ENCODE results near the gene C1orf159.

C1orf159 gene

GRCh38 chr1:1090424-1091343 lies 25.2 kb downstream of the C1orf159 start:
- DNase-seq: no peak

DNA sequence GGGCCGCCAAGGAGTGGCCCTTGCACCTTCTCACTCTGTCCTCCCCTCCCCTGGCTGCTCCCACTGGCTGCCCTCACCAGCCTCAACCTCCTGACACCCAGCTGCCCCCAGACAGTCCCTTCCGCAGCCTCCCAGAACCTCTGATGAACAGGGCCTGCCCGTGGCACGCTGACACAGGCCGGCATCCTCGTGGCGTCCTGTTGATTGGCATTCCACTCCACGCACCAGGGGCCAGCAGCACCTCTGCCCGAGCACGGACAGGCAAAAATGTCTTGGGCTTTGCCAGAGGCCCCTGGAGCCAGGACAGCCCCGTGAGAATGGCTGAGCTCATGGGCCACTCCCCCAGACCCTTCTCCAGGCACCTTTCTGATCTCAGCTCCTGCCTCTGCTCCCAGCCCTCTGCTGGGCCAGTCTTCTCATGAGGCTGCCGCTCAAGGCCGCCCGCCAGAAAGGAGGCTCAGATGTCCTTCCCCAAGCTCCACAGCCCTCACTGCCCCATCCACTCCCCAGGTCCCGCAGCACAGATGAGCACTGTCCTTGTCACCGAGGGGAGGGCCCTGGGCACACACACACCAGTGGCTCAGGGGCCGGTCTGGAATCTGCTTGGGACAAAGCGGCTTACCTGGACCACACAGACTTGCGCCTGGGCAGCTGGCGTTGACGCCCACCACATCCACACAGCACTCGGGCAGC lies 26.0 kb downstream of the C1orf159 start:
- no peak for DNase-seq

DNA sequence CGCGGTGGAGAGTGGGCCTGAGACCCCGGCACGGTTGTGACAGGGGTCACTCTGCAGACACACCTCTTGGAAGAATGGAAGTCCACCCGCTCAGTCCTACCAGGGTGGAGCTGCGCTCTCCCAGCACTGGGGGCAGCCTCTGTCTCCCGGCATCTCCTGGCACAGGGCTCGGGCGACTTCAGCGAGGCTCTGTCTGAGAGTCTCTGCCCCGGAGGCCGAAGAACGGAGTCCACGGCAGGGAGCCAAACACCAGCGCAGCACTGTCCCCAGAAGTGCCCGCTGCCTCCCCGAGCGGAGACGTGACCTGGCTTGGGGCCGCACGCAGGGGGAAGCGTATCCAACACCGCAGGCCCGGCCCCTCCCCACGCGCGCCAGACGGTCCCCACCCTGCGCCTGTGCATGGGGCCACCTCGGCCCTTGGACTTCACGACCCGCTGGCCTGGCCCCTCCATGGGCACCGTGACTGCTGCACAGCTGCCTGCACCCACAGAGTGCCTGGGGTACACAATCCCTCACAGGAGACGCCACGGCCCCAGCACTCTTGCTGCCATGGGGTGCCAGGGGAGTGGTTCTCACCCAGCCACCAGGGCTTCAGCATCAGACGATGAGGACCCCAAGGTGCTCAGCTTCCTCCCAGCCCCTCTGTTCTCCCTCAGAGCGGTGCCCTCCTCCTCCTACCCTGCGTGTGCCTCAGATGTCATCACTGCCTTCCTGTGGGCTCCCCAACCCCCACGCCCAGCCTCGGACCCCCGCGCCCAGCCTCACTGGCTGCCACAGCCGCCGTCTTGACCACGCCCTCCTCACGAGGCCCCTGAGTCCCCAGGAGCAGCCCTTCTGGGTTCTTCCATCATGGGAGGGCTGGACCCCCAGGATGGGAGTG lies 26.8 kb downstream of the C1orf159 start:
- DNase-seq: no peak

GRCh38 chr1:1088029-1088800 lies 27.7 kb downstream of the C1orf159 start:
- DNase-seq: no peak

DNA sequence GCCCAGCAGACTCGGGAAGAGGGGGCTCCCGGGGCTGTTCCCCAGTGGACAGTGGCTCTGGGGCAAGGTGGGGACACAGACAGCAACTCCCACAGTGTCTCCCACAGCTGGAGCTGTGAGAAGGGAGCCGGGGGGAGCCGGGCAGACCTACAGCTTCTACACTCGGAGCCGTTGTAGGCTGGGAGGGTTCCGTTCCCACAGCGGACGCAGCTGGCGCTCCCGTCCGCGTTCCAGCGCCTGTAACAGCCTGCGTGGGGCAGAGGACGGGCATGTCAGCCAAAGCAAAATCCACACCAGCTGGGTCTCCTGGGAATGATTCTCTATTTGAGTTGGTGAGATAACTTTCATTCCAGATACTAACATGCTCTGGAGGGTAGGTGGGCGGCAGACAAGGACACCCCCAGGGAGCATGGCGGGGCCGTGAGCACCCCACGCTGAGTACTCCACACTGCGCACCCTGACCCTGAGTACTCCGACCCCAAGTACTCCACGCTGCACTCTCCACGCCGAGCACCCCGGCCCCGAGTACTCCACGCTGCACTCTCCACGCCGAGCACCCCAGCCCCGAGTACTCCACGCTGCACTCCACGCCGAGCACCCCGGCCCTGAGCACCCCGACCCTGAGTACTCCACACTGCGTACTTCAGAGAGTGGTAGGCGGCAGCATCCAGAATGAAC lies 28.4 kb downstream of the C1orf159 start:
- DNase-seq: no peak

GRCh38 chr1:1086911-1087341 lies 29.0 kb downstream of the C1orf159 start:
- no peak for DNase-seq

DNA sequence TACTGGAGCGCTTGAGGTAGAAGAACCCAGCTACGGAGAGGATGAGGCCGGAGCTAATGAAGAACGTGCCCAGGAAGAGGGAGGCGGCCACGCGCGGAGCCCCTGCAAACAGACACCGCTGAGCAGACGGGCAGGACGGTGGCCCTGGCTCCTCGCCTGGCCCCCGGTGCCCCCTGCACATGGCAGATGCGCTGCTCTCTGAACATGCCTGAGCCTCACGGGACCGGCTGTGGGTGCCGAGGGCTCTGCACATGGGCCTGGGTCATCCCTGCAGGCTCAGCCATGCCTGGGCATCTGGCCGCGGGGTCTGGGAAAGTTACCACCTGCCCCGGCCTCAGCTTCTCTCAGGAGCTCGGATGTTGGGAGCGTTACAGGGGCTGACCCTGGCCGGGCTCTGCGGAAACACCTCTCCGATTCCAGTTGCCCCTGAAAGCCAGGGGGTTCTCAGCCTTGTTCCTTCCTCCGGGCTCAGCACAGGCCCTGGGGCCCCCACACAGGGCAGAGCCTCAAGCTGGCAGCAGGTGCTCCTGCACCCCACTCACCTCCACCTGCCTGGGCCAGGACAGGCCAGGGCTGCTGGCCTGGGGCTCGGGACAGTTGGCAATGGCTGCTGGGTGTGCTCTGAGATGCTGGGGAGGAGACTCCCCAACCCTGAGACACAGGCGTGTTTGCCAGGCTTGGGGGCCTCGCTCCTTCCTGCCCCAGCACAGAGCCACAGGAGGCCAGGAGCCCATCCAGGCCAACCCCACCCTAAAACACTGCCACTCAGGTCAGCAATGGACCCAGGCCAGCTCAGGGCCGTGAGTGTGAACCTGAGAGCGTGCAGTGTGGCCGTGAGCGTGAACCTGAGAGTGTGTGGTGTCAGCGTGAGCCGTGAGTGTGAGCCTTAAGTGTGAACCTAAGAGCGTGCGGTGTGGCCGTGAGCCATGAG lies 29.7 kb downstream of the C1orf159 start:
- DNase-seq: no peak

DNA sequence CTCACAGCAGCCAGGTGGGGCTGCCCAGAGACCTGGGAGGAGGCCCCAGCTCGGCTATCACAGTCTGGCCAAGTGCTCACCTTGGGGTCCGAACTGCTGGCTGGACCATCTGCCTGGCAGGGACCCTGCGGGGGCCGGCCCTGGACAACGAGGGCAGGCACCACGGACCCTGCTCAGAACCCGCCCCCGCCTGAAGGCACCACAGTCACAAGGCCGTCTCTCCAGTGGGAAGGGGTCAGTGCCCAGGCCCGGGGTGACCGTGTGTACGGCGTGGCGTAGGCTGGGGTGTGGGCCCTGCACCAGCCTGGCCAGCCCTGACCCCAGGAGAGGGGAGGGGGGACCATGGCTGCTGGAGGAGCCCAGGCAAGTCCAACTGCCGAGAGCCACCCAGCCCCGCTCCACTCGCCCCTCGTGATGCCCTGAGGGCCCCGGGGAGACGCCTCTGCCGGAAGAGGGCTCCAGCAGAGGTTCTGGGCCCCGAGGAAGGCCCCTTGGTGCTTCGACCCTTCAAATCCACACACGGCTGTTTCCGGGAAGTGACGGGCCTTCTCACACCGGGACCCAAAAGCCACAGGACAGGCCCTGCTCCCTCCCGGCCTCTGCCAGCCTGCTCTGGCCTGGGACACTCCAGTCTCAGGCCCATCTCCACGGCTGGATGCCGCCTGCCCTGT lies 30.6 kb downstream of the C1orf159 start:
- DNase-seq: no peak

- no peak for DNase-seq
Measured at GRCh38 chr1:1084372-1085170, 31.3 kb downstream of the C1orf159 start.

DNA sequence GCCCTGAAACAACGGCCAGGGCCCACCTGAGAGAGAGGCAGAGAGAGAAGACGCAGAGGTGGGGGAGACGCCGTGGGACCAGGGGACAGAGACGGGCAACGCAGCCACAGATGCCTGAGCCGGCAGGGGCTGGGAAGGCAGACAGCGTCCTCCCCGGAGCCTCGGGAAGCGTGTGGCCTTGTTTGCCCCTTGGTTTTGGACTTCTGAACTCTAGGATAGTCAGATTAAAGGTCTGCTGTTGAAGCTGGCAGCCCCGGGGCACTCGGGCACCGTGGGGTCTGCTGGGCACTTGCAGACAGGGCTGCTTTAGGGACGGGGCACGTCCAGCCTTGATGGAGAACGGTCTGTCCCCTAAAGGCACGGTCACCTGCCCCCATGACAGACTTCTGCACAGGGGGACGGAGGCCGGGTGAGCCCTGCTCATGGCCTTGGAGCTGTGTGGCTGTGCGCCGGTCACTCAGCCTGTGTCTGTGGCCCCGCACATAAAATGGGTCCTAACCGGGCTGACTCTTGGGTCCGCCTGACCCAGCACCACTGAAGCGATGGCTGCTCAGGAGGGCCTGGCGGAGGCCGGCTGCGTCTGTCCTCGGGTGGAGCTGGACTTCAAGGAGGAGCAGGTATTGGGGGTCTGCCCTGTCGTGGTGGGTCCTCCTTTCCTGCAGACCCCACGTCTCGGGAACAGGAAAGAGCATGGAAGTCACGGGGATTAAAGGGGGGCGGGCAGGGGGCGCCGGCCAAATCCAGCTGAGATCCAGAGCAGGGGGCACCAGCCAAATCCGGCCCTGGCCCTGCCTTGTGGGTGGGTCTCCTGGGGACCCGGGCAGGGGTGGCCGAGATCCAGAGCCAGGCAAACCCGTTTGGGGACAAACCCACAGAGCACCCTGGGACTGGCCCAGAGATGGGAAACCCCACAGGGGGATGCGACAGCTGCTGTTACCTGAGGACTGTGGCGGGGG lies 32.2 kb downstream of the C1orf159 start:
- no peak for DNase-seq

GRCh38 chr1:1082776-1083415 lies 33.0 kb downstream of the C1orf159 start:
- DNase-seq: no peak

GRCh38 chr1:1082239-1082775 lies 33.6 kb downstream of the C1orf159 start:
- DNase-seq: no peak

DNA sequence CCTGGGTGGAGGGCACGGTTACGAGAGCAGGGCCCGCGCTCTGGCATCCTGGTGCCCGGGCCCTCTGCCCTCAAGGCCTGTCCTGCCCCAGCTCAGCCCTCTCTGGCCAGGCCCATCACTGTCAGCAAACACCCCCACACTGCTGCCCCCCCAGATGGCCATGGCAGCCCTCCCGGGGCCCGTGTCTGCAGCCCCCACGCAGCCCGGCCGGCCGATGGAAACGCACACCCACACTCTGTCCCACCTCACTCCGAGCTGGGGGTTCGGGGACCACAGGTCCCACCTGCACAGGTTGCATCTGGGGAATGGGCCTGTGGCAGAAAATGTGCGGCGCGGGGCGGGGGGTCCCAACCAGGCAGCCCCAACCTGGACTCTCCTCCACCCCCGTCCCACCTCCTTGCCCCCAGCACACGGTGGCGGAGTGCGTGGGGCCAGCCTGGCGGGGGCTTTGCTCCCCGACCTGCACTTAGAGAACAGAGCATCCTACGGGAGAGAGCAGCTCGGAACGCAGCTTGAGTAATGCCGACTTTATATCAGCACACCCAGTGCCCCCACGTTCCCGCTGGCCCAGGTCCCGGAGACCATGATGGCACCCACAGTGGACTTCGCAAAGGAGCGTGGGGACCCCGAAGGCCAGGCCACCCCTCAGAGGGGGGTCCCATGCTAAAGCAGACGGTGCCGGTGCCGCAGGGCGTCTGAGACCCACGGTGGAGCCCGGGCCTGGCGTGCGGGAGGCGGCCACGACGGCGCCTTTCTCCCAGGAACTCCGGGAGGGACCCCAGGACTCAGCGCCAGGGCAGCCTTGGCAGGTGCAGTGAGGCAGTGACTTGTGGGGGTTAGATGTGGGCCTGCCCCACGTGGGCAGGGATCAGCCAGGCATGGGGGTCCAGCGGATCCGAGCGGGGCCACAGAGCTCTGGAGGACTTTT lies 34.3 kb downstream of the C1orf159 start:
- no peak for DNase-seq

DNA sequence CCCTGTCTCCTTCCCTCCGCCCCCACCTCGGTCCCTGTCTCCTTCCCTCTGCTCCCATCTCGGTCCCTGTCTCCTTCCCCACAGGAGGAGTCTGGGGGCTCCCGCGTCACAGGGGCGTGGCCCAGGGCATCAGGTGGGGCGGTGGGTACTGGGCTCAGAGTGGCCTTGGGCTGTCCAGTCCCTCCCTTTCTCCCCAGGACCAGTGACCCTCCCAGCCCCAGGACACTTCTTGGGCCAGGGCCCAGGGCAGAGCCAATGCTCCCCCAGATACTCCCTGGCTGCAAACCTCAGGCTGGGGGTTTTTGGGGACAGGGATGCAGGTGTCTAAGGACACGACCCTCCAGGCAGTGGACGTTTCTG lies 35.0 kb downstream of the C1orf159 start:
- no peak for DNase-seq

- DNase-seq: peak in 1 of 3 donors; percentile 39
Measured at GRCh38 chr1:1080122-1080757, 35.6 kb downstream of the C1orf159 start.

All from suppressor macrophage treated with lipopolysaccharide for 1 hour (primary cell).